Non-pigmented ciliary epithelial cell (primary cell): Measurements from ENCODE around the gene NUP210.

Source experiments
- DNase-seq: peaks from one replicate; pipeline ENCODE4 v3.0.0-alpha.2; 2010; ENCODE audit warnings: low read depth

Gene NUP210

GRCh38 chr3:13274551-13275332 lies 145.4 kb downstream of the NUP210 start:
- DNase-seq: no peak

DNA sequence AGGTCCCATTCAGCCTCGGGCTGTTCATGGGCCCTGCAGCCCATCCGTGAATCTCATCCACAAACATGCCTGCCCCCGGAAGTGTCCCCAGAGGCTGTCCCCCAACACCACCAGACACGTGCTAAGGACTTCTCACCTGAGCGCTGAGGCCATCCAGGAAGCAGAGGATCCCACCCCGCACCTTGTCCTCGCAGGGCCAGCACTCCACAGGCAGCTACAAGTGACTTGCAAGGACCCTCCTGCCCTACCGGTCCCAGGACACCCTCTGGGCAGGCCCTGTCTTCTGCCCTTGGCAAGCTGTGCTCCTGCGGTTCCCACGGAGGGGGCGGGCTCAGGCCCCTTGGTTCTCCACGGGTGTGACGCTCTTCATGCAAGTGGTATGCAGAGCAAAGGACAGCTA lies 146.0 kb downstream of the NUP210 start:
- DNase-seq: no peak

DNA sequence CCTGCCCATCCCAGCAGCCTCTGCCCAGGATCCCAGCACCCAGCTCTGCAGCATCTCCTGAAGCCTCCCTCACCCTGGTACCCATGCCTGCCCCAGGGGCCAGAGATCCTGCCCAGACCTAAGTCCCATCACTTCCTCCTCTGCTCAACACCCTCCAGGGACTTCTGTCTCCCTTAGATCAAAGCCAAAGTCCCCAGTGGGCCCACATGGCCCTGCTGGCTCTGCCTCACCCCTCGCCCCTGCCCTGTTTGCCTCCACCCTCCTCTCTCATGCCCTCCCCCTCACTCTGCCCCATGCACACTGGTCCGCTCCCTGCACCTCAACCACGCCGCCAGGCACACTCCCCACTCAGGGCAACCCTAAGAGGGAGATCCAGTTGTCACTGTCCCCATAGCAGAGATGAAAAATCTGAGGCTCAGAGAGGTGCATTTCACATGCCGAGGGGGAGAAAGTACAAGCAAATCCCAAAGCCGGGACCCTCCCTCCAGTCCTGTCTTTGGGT lies 146.5 kb downstream of the NUP210 start:
- no peak for DNase-seq

- no peak for DNase-seq
Observed at GRCh38 chr3:13272831-13273603, 147.1 kb downstream of the NUP210 start.

DNA sequence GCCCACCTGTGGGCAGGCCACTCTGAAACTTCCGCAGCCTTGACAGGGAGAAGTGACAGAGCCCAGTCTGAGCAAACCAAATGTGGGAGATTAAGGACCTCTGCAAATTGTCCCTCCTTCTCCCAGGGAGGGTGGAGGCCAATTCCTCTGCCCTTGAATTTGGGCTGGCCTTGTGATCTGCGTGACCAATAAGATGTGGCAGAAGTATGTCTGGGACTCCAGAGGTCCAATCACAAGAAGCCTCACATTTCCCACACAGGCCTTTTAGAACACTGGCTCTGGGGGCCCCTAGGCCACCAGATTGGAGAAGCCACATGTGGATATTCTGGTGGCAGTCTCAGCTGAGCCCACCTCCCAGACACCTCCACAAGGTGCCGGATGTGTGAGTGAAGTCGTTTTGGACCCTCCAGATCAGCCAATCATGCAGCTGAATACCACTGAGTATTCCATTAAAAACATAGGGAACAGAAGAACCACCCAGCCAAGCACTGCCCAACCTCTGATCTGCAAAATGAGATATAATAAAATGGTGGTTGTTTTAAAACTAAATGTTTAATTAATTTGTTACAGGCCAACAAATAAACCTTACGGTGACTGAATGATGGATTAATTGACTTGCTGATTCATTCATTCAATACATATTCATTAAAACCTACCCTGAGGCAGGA lies 150.3 kb downstream of the NUP210 start:
- DNase-seq: no peak

DNA sequence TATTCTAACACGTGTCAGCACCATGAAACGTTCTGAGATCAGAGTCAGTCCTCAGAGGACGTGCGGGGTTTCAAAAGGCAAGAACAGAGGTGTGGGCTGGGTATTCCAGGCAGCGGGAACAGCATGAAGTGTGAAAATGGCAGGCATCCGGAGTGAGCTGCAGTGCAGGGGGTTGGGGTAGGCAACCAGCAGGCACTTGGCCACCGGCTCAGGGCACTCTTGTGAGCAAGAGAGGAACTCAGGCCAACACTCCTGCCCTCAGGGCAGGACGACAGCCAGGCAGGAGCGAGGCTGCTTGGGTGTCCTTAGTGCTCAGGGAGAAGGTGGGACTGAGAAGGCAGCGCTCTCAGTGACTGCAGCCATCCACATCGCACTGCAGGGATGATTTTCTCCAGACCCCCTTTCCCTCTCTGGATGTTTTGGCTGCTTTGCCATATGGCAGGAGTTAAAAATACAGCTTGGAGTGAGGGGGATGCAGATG lies 151.1 kb downstream of the NUP210 start:
- no peak for DNase-seq

GRCh38 chr3:13268120-13268519 lies 152.0 kb downstream of the NUP210 start:
- no peak for DNase-seq

- DNase-seq: no peak
Observed at GRCh38 chr3:13266651-13267362, 153.3 kb downstream of the NUP210 start.
